MM.1S (cell line): Measurements from ENCODE around the gene SLCO3A1.
A peak's percentile ranks its signal among the peaks of the same experiment; 100 is the strongest.

Experiments
- DNase-seq: peaks from one replicate; pipeline ENCODE4 v3.0.0-alpha.2; 2015
- H2AFZ ChIP-seq: fragments of 300-600 bp; sonication (generic); 2 replicates; pipeline ENCODE4 v1.6.0; 2016; ENCODE audit warnings: antibody characterized with exemption, low read length
- H3F3A ChIP-seq: fragments of 300-600 bp; sonication (generic); 2 replicates; pipeline ENCODE4 v1.6.1; 2016; ENCODE audit warnings: mild to moderate bottlenecking, antibody characterized with exemption, low read length, moderate library complexity, mixed read lengths; ENCODE audit not compliant: insufficient read depth
- H3K27ac ChIP-seq: fragments of 300-600 bp; sonication (generic); 2 replicates; pipeline ENCODE4 v1.5.1; 2016; ENCODE audit warnings: mild to moderate bottlenecking, low read length
- H3K27me3 ChIP-seq: fragments of 300-600 bp; sonication (generic); replicated peaks from 2 replicates; pipeline ENCODE4 v1.6.0; 2016; ENCODE audit warnings: low read length; ENCODE audit not compliant: insufficient read depth
- H3K36me3 ChIP-seq: fragments of 300-600 bp; sonication (generic); replicated peaks from 2 replicates; pipeline ENCODE4 v1.6.1; 2016; ENCODE audit warnings: mild to moderate bottlenecking, low read length, mixed read lengths; ENCODE audit not compliant: insufficient read depth
- H3K4me1 ChIP-seq: fragments of 300-600 bp; sonication (generic); 2 replicates; pipeline ENCODE4 v1.6.1; 2016; ENCODE audit warnings: low read length, mixed read lengths
- H3K4me2 ChIP-seq: fragments of 300-600 bp; sonication (generic); 2 replicates; pipeline ENCODE4 v1.6.0; 2016; ENCODE audit warnings: low read depth, low read length
- H3K4me3 ChIP-seq: fragments of 300-600 bp; sonication (generic); 2 replicates; pipeline ENCODE4 v1.5.1; 2016; ENCODE audit warnings: low read length, mixed read lengths
- H3K79me2 ChIP-seq: fragments of 300-600 bp; sonication (generic); 2 replicates; pipeline ENCODE4 v1.6.1; 2016; ENCODE audit warnings: mixed run types, low read length, mixed read lengths
- H3K9ac ChIP-seq: fragments of 300-600 bp; sonication (generic); 2 replicates; pipeline ENCODE4 v1.6.1; 2016; ENCODE audit warnings: low read length, mixed read lengths
- H3K9me2 ChIP-seq: fragments of 300-600 bp; sonication (generic); replicated peaks from 2 replicates; pipeline ENCODE4 v1.6.1; 2016; ENCODE audit warnings: mild to moderate bottlenecking, low read length, mixed read lengths; ENCODE audit not compliant: insufficient read depth
- H3K9me3 ChIP-seq: fragments of 300-600 bp; sonication (generic); replicated peaks from 2 replicates; pipeline ENCODE4 v1.6.1; 2016; ENCODE audit warnings: mild to moderate bottlenecking, low read length, mixed read lengths; ENCODE audit not compliant: insufficient read depth
- H4K20me1 ChIP-seq: fragments of 300-600 bp; sonication (generic); 2 replicates; pipeline ENCODE4 v1.6.1; 2016; ENCODE audit warnings: mild to moderate bottlenecking, low read length, moderate library complexity, mixed read lengths; ENCODE audit not compliant: insufficient read depth
- CTCF ChIP-seq: fragments of 300-600 bp; sonication (generic); IDR thresholded peaks from 2 replicates; pipeline ENCODE4 v1.5.1; 2016; ENCODE audit warnings: antibody characterized with exemption, low read length, mixed read lengths
- EZH2 ChIP-seq: fragments of 300-600 bp; sonication (generic); optimal IDR thresholded peaks from 2 replicates; pipeline ENCODE3; 2017; ENCODE audit warnings: low read depth, mild to moderate bottlenecking, antibody characterized with exemption, low read length, mixed read lengths
- EZH2phosphoT487 ChIP-seq: fragments of 300-600 bp; sonication (generic); IDR thresholded peaks from 2 replicates; pipeline ENCODE4 v1.6.1; 2018; ENCODE audit warnings: antibody characterized with exemption, low read length

Gene SLCO3A1

GRCh38 chr15:92021792-92022191 is 168.3 kb downstream of the SLCO3A1 start:
- no peaks in the 10 kb centered on the region for H3K27me3 ChIP-seq
- no peaks in the 10 kb centered on the region for H3K9me3 ChIP-seq
- H3K4me2 ChIP-seq: peak overlapping the region; percentile 69
- peak overlapping the region; percentile 1; the same call in 1 of the 2 replicates for H3K4me3 ChIP-seq
- peaks cover 14% of the 10 kb centered on the region for H3F3A ChIP-seq
- peaks cover 28% of the 10 kb centered on the region for H3K4me1 ChIP-seq
- no peaks in the 10 kb centered on the region for H3K9me2 ChIP-seq
- DNase-seq: peak; percentile 88
- no peaks in the 10 kb centered on the region for H3K79me2 ChIP-seq
- H3K36me3 ChIP-seq: no peaks in the 10 kb centered on the region
- no peaks in the 10 kb centered on the region for H4K20me1 ChIP-seq
- TF ChIP-seq EZH2: no peak
- no peak for TF ChIP-seq EZH2phosphoT487
- TF ChIP-seq CTCF: no peak
- H2AFZ ChIP-seq: peak overlapping the region; percentile 34; the same call in 1 of the 2 replicates
- H3K9ac ChIP-seq: peak overlapping the region; percentile 4; the same call in 1 of the 2 replicates
- peak overlapping the region; percentile 71 for H3K27ac ChIP-seq

GRCh38 chr15:92023965-92024364 is 170.5 kb downstream of the SLCO3A1 start:
- no peak overlapping the region for H3K9ac ChIP-seq
- no peaks in the 10 kb centered on the region for H3K79me2 ChIP-seq
- TF ChIP-seq EZH2 (no peak), CTCF (no peak), EZH2phosphoT487 (no peak)
- H3K9me3 ChIP-seq: no peaks in the 10 kb centered on the region
- H3K36me3 ChIP-seq: no peaks in the 10 kb centered on the region
- H3K9me2 ChIP-seq: no peaks in the 10 kb centered on the region
- no peaks in the 10 kb centered on the region for H4K20me1 ChIP-seq
- H3K4me3 ChIP-seq: no peak overlapping the region
- no peak overlapping the region for H3K27ac ChIP-seq
- peaks cover 14% of the 10 kb centered on the region for H3F3A ChIP-seq
- H2AFZ ChIP-seq: no peak overlapping the region
- no peak for DNase-seq
- H3K4me2 ChIP-seq: no peak overlapping the region
- no peaks in the 10 kb centered on the region for H3K27me3 ChIP-seq
- H3K4me1 ChIP-seq: peaks cover 28% of the 10 kb centered on the region

GRCh38 chr15:92025706-92026270 is 172.3 kb downstream of the SLCO3A1 start:
- no peaks in the 10 kb centered on the region for H3K79me2 ChIP-seq
- H3K4me1 ChIP-seq: peaks cover 23% of the 10 kb centered on the region
- H3F3A ChIP-seq: peaks cover 14% of the 10 kb centered on the region
- H3K9ac ChIP-seq: no peak overlapping the region
- no peak overlapping the region for H3K27ac ChIP-seq
- no peak overlapping the region for H2AFZ ChIP-seq
- H3K9me3 ChIP-seq: no peaks in the 10 kb centered on the region
- H3K27me3 ChIP-seq: no peaks in the 10 kb centered on the region
- TF ChIP-seq EZH2phosphoT487 (no peak), CTCF (no peak), EZH2 (no peak)
- no peaks in the 10 kb centered on the region for H3K36me3 ChIP-seq
- H4K20me1 ChIP-seq: no peaks in the 10 kb centered on the region
- H3K4me3 ChIP-seq: no peak overlapping the region
- H3K9me2 ChIP-seq: no peaks in the 10 kb centered on the region
- DNase-seq: no peak
- H3K4me2 ChIP-seq: no peak overlapping the region
